Measurements from ENCODE around the gene OGFOD2.

The OGFOD2 gene

DNA sequence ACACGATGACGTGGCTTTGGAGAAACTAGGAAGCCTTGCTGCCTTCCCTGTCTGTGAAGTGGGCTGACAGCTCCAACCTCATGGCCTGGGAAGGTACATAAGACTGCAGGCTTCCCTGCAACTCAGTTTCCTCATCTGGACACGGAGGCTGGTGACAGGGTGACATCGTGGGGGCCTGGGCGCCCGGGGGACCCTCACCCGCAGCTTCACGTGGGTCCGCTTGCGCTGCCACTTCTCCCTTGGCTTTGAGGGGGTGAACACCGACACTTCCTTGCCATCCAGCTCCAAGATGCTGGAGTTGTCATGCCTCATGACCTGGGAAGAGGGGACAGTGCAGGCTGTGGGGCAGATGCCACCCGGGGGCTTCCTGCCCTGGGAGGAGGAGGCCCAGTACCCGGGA is 13.0 kb downstream of the OGFOD2 start:
- no peak for DNase-seq (ENCODE audit: low read depth in 1 of 2, low spot score in 1 of 2)

DNA sequence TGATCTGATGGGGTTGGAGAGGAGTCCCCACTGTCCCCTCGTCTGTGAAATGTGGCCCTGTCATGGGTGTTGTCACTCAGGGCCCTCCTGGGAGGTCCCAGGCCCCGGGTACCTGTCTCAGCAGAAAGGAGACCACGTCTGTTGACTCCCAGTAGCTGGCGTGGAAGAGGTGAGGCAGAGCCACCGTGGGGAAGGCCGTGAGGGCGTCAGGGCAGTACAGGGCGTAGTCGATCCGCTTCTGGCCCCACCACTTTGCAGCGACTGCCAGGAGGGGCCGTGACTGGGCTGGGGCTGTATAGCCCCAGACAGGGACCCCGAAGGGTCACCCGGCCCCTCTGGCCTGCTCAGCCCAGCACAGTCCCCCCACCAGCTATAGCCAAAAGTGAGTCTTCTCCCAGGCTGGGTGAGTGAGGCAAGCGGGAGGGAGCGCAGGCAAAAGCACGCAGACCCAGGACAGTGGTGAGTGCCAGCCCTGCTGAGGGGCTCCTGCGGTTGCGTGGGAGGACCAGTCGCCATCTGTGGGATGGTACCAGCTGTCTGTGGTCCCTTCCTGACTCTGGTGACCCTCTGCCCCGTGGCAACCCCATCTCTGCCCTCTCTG is 13.7 kb downstream of the OGFOD2 start:
- no peak for DNase-seq (ENCODE audit: low read depth in 1 of 2, low spot score in 1 of 2)

DNA sequence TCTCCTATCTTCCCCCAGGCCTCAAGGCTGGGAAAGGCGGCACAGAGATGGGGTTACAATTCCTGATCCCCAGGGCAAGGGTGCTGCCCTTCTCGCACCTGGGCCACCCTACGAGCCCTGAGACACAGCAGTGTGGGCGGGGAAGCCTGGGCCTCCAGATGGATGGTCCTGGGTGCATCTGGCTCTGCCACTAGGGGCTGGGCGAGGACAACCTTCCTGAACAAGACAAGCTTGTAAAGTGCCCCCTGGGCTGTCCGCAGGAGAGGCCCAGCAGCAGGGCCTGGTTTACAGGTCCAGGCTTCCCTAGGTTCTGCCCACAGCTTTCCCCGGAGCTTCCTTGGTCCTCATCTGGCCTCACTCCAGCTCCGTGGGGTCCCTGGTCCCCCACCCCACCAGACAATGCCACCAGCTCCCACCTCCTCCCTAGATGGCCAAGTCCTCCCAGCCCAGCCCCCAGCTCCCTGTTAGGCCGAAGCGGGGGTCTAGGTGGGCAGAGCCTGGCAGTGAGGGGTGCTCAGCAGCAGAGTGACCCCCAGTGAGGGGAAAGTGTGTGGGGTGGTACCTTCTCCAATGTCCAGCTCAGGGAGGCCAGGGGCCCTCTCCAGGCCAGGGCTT is 14.3 kb downstream of the OGFOD2 start:
- DNase-seq (ENCODE audit: low read depth in 1 of 2, low spot score in 1 of 2), result no peak

DNA sequence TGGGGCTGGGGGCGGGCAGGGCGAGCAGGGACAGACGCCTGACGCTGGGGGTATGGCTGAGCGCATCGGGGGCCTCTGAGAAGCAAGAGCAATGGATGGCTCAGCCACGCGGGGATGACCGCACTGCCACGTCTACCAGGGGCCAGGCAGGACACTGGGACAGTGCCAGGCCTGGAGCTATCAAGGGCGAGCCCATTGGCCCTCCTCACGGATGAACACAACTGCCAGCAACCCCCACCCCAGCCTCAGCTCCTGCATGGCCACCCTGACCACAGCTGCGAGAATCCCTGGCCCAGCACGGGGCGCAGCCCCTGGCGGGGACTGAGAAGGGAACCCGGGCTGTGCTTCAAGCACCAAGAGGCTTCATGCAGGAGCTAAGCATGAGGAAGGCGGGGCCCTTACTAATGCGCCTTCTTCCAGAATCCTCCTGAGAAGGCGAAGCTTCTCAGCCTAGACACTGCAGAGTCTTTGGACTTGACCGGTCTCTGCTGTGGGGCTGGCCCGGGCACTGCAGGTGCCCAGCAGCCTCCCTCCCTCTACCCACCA is 14.9 kb downstream of the OGFOD2 start:
- no peak for DNase-seq (ENCODE audit: low read depth in 1 of 2, low spot score in 1 of 2)

DNA sequence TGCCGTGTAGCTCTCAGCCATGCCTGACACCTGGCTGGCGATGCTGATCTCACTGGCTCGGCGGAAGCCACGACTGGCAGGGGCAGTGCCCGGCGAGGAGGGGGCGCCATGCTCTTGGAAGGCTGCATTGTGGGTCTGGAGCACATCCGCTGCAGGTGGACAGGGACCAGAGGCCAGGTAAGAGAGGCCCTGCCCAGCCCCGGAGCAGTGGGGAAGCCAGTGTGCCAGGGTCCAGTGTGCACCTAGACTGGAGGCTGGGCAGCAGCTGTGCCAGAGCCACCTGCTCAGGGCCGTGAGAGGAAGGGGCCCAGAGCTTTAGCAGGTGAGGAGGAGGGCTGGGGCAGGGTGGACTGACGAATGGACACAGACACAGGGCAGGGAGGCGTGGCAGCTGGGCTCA is 15.5 kb downstream of the OGFOD2 start:
- DNase-seq (ENCODE audit: low read depth in 1 of 2, low spot score in 1 of 2), result no peak

DNA sequence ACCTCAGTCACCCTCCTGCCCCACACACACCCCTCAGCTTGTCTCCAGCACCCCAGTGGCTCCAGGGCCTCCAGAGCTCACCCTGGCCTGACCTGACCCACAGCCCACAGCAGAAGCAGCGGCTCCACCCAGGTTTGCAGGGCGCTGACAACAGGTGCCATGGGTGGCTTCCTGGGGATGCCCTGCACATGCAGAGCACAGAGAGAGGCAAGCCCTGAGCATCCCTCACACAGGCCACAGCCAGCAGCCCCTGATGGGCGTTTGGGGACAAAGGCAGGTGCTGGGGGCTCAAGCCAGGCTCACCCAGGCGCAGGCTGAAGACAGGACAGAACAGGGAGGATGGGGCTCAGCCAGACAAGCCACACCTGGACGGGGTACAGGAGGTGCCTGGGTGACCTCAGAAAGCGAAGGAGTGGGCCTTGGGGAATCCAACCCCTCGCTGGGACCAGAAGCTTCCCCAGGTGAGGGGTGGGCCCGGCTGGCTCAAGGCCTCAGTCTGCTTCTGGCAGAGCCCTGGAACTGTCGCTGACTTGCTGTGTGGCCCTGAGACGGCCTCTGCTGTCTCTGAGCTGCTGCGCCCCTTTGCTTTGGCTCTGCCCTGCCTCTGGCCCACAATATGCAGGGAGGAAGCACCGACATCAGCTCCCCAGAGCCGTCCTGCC is 16.0 kb downstream of the OGFOD2 start:
- no peak for DNase-seq (ENCODE audit: low read depth in 1 of 2, low spot score in 1 of 2)

DNA sequence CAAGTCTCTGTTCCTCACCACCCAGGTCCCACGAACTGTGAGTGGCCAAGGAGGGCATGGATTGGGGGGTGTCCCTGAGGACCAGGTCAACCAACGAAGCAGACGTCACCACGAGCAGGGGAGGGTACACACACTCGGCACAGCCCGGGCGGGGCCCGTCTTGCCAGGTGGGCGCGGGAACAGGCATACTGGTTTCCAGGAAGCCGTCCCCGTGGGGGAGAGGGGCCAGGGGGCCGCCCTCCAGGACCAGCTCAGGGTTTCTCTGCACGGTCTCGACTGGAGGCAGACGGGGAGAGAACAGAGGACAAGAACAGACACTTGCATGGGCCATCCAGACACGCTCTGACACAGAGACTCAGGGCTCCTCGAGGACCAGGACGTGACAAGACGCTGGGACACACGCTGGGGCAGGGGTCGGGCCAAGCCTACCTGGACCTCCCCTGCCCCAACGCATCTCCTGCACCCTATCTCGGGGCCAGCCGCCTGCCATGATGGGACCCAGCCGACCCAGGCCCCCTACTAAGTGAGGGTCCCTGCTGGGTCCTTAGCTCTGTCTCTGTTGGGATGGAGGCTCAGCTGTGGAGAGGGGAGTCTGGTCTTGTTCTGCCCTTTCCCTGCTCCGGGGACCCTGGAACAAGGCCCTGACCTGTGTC is 16.7 kb downstream of the OGFOD2 start:
- DNase-seq (ENCODE audit: low read depth in 1 of 2, low spot score in 1 of 2), result no peak

DNA sequence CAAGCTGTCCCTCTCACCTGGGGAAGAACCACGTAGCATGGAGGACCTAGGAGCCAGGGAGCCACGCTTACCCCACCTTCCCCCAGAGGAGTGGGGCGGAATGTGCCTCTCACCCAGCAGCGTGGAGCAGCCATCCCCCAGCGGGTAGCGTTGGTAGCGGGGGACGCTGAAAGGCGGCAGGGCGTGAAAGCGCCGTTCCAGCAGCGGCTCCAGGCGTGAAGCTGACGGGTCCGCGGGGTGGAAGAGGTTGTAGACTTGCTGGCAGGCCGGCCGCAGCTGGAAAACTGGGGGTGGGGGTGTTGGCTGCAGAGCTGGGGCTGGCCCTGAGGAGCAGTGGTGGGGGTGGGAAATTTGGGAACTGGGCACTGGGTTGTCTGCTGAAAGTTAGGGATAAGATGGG is 17.3 kb downstream of the OGFOD2 start:
- DNase-seq (ENCODE audit: low read depth in 1 of 2, low spot score in 1 of 2), result no peak

DNA sequence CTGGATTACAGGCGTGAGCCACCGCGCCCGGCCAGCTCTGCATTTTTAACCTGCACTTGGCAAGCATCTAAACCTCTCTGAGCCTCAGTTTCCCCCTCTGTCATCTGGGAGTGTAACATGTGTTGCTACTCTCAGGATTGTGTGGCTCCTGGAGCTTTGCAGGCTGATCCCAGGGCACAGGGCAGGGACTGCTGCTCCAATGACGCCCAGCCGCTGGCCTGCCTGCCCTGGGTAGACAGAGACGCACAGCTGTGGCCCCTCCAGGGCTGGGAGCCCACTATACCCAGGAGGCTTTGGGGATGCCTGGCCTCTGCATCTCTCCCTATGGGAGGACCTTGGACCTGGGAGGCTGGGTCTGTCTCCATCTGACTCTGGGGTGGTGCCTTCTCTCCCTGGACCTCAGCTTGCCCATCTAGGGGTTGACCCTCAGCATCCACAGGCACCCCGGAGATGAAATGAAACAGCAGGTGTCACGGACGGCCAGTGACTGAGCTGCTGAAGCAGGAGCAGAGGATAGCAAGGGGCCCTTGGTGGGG is 19.2 kb downstream of the OGFOD2 start:
- no peak for DNase-seq (ENCODE audit: low read depth in 1 of 2, low spot score in 1 of 2)

DNA sequence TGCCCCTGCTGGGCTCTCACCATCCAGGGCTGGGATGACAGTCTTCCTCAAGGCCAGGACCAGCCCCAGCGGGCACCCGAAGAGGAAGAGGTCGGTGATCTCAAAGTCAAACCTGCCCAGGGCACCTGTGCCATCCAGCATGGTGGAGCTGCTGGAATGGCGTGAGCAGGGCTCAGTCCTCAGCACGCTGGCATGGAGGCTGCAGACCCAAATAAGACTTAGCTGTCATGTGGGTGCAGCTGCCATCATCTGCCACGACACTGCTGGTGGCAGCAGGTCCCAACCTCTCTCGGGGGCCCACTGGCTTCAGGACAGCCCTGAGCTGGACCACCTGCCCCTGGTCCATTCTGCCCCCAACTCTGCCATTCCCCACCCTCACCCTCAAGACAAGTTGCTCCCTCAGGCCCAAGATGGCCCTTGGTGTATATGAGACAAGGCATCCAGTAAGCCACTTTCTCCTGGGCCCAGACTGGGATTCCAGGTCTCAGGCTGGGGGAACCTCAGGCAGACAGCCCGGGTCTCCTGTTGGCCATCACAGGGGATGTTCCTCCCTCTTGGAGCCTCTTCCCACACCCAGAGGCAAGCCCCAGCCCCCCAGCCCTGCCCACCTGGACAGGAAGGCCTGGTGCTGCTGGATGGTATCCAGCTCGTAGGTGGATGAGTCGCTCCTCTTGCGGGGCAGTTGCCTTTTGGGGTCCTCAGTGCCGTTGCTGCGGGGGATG is 19.9 kb downstream of the OGFOD2 start:
- DNase-seq (ENCODE audit: low read depth in 1 of 2, low spot score in 1 of 2), result no peak

DNA sequence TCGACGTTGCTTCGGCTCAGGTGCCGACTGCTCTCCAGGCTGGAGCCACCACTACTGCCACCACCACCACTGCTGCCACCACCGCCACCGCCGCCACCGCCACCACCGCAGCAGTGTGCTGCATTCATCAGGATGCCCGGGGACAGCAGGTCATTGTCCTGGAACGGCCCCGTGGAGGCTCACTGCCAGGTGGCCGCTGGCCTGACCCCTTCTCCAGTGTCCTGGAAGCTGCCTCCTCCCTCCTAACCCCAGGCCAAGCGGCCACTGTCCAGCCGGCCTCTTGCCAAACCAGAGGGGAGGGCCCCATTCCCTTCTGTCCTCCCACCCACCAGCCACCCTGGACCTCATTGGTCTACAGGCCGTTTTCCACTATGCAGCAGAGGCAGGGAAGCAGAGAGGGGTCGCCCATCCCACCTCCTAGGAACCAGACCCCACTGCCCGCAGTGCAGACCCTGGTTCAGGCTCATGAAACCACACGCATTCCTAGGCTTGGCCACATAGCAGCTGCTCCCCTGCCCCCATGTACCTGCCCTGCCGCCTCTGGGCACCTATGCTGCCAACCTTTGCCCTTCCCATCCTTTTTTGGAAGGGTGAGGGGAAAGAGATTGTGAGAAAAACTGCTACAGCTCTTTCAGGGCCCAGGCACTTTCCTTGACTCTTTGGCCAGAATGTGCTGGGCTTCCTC is 20.6 kb downstream of the OGFOD2 start:
- no peak for DNase-seq (ENCODE audit: low read depth in 1 of 2, low spot score in 1 of 2)

DNA sequence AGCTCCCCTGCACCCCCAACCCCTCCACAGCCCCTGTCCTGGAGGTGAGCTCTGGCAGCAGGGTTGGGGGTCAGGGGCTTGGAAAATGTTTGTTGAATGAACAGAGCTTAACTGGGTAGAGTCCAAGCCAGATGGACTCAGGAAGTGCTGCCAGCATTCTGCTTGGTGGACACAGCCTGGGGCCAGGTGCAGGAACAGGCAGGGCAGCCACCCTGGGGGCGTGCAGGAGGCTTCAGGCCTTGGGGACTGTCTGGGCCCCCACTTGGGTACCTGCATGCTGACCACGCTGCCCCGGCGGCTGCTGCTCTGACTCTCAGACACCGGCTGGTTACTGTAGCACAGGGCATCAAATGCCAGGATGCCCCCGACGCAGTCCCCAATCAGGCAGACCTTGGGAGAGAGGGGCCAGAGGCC is 21.2 kb downstream of the OGFOD2 start:
- no peak for DNase-seq (ENCODE audit: low read depth in 1 of 2, low spot score in 1 of 2)

DNA sequence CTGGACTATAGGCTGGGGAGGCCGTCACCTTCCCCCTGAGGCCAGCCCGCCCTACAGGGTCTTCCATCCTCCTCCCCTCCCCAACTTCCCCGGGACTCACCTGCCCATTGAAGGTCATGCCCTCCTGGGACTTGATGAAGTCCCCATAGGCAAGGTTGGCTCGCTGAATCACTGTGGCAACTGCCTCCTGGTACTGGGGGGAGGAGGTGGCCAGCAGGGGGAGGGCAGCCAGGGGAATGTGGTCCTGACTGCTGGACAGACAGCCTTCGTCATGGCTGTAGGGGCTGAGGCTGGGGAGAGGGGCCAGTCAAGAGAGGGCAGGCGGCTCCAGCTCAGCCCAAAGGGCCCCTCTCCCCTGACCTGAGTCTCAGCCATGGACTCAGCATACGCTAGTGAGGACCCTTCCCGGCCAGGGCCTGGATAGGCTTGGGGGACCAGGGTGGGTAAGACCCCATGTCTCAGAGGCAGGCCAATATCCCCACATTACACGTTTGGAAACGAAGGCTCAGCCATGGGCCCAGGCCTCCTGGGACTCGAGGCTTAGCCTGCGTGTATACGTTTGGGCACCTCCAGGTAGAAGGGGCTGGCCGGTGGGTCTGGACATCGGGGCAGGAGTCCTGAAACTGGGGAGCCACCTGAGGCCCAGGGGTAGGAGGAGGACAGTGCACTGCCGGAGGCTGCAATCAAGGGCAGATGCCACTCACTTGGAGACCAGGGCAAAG is 21.7 kb downstream of the OGFOD2 start:
- DNase-seq (ENCODE audit: low read depth in 1 of 2, low spot score in 1 of 2), result no peak

DNA sequence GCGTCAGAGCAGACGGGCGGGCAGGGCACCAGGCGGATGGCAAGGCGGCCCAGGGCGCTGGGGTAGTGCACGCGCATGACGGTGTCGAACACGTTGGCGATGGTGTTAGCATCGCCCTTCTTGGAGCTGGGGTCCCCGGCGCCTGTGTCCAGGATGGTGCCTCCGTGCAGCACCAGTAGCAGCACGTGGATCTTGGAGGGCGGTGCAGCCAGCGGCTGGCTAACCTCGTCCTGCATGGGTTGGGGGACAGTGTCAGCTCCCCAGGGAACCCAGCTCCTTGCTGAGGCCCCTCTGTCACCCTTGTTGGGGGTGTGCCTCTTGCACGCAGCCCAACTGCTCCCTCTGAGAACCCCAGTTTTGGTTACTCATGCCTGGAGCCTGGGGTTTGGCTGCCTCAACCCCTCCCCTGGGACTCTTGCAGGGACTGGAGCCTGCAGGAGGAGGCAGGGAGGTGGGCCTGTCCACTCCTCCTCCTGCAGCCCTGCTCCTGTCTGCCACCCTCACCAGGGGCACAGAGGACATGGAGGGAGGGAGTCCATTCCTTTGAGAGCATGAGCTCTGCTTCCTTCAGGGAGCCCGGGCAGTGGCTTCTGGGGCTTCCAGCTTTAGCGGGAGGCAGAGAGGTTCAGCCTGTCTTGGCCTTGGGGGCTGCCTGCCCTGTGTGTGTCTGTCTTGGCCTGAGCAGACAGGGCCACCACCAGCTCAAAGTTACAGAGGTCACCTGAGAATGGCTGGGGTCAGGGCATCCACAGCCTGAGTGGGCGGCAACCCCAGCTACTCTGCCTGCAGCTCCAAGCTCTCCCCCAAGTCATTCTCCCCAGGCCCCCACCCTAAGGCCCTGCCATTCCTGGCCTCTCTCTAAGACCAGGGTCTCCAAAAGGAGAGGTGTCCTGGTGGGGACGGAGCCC is 22.6 kb downstream of the OGFOD2 start:
- no peak for DNase-seq (ENCODE audit: low read depth in 1 of 2, low spot score in 1 of 2)

DNA sequence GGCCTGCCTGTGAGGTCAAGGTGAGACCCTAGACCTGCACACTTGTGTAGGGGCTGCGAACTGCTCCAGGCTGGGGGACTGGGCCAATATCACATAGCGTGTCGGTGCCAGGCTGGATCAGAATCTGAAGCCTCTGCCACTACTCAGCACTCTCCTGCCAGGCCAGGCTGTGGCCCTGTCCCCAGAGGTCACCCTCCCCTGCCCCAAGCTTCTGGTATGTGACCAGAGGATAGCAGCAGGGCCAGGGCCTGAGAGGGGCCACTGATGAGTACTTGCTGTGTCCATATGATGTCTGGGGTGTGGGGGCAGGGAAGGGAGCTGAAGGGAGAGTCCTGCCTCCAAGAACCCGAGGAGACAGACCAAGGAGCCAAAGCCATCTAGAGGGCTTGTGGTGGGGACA is 23.3 kb downstream of the OGFOD2 start:
- DNase-seq (ENCODE audit: low read depth in 1 of 2, low spot score in 1 of 2), result no peak

DNA sequence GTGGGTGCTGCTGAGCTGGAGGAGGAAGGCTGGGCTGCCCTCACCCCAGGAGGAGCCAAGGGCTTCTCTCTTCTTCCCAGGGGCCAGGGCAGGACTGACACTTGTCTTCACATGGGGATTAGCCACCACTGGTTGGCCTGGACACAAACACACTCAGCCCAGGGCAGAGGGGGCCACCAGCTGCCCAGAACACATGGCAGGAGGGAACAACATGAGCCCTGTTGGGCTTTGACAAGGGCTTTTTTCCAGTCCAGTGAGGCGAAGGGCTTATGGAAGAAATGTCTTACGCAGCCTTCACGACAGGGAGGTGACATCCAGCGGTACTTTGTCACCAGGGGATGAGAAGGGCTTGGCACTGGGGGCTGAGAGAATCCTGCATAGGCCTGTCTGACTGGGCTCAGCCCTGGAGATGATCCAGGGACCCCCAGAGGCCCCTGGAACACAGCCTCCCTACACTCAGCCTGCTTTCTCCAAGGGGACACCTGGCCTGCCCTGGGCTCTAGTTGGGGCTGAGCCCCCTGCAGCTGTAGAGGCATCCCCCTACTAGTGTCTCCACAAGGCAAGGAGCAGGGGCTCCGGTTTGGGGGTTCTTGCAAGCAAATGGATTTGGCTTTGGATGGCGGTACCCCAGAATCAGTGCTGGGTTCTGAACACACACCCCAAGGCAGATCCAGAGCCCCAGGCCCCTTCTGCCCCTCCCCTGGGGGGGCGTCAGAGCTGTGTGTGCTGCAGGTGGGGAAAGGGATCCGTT is 24.3 kb downstream of the OGFOD2 start:
- no peak for DNase-seq (ENCODE audit: low read depth in 1 of 2, low spot score in 1 of 2)

DNA sequence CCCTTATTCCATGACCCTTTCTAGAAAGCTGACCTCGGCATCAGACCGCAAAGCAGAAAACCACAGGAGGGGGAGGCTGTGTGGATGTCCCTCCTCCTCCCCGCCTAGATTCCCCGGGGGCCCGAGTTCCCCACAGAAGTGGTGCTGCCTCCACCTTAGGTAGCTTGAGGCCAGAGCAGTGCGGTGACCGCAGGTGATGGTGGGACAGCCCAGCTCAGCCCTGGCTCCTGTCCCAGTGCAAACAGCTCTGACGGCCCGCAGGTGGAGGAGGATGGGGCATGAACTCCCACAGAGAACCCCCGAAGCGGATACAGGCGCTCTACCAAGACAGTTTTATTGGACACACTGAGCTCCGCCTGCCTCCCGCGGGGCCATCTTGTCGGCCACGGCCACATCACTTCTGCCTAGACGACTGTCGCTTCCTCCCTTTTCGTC is 25.0 kb downstream of the OGFOD2 start:
- DNase-seq (ENCODE audit: low read depth in 1 of 2, low spot score in 1 of 2), result no peak

DNA sequence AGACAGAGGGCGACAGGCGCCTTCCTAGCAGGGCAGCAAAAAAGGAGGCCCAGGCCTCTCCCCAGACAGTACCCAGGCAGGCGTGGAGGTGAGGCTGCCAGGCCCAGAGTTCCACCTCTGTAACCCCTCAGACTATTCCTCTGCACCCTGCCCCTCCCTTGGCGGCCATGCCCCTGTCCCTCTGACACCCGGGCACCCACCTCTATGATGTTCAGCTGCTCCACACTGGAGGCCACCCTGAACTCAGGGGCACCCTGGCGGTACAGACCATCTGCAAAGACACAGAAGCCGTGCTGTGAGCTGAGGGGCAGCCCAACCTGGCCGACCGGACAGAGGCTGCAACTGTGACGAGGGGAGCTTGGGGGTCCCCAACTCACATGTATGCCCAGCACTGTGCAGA is 25.5 kb downstream of the OGFOD2 start:
- DNase-seq (ENCODE audit: low read depth in 1 of 2, low spot score in 1 of 2), result no peak
